GM19395 (cell line): Measurements from ENCODE around the gene FOXP1.
"Not testable (repeated sequence)": the region's sequence is repeated elsewhere in the genome, so short reads cannot be mapped to it uniquely, and the experiment has no call there.

Experiments used
- ATAC-seq: cut with Tn5 transposase; IDR thresholded peaks from one replicate; pipeline ENCODE4 v1.9.1; 2021; ENCODE audit warnings: mild to moderate bottlenecking, moderate library complexity; ENCODE audit not compliant: unreplicated experiment

FOXP1 gene

DNA sequence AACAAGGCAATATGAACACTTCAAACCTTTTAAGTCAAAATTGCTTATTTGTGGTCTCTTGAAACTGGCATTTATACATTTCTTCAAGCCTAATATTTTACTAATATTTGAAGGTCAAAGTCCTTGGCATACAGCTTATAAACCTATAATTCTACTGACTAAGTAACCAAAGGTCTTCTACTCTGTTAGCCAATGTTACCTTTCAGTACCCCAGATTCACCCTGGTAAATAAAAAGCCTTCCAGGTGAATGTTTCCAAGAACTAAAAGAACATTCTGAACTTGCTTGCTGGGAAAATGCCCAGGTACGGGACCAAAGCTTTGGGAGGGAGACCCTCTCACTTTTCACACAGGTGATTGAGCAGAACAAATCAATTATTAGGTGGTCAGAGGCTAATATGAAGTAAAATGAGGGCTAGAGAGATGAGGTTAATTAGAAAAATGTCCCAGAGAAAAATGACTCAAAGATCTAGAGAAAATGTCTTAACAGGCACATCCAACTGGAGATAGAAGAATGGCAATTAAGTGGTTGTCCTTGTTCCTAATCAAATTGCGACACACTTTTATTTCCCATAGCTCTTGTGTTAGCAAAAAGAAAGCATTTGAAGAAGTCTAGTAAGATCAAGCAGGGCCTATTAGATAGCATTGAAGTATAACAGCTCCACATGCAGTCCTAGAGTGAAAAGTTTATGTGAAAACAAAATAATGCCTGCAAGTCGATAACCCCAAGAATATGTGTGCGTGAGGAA is 232.0 kb downstream of the FOXP1 start:
- ATAC-seq = no peak

- ATAC-seq = no peak
These were observed 232.5 kb downstream of the FOXP1 start for GRCh38 chr3:71350998-71351397.

DNA sequence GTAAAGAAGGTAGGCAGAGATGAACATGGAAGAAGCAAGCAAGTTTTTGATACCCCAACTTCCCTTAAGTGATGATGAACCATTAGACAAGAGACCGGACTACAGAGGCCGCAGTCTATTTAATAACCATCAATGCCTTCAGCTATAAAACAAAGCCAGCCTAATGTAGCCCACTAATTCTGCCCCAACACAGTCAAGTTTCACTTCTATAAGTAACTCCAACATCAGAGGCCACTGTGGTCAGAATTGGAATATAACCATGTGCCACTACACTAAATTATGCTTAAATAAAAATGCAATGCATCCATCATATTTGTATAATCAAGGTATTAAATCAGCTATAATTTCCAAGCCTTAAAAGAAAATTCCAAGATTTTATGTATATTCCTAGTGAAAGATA is 234.7 kb downstream of the FOXP1 start:
- no peak for ATAC-seq

DNA sequence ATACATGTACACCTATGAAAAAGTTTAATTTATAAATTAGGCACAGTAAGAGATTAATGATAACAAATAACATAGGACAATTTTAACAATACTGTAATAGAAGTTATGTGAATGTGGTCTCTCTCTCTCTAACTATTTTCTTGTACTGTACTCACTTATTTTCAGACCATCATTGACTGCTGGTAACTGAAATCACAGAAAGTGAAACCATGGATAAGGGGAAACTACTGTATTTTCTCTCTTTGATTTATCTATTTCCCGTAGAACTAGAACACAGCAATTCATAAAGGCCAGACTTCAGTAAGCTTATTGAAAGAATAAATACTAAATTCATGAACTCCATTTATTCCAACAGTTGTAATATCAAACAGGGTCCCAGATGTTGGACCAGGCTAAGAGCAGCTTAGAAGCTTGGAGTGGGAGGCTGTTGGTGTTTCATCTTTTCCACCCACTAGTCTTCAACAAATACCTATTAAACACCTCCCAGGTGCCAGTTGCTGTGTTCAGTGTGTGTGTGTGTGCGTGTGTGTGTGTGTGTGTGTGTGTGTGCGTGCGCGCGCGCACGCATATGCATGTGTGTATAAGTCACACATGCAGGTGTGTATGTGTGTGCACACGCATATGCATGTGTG is 235.4 kb downstream of the FOXP1 start:
- no peak for ATAC-seq

DNA sequence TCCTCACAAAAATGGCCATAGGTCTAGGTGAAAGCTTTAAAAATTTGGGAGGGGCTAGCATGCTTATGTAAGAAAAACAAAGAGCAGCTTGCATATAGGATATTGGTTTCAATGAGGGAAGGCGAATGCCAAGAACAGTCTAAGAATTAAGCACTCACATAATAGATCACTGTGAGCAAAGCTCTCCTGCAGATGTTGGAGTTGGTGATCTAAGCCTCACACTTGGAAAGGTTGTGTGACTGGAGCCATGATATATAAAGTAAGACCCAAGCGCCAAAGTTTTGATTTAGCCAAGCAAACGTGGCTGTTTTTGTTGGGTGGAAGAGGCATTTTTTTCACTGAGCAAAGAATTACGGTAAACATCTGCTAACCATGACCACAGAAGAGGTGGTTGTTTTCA is 237.5 kb downstream of the FOXP1 start:
- no peak for ATAC-seq

- no peak for ATAC-seq
These were observed 238.0 kb downstream of the FOXP1 start for GRCh38 chr3:71345429-71346040.

GRCh38 chr3:71341721-71342120 is 241.8 kb downstream of the FOXP1 start:
- no peak for ATAC-seq

DNA sequence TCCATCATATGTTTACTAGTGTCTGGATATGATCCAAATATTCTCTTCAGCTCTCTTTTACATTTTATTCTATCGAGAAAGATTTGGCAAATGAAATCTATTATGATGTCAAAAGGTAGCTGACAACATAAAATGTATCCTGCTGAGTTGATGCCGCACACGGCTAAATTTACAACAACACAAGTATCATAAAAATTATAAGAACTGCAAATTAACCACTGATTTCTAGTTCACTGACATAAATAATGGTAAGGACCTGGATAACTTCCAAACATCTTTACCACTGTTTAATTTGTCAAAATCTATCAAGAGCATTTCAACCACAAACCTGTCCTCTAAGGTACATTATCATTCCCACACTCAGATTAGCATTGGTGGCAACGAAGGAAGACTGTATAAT is 244.5 kb downstream of the FOXP1 start:
- ATAC-seq = no peak

DNA sequence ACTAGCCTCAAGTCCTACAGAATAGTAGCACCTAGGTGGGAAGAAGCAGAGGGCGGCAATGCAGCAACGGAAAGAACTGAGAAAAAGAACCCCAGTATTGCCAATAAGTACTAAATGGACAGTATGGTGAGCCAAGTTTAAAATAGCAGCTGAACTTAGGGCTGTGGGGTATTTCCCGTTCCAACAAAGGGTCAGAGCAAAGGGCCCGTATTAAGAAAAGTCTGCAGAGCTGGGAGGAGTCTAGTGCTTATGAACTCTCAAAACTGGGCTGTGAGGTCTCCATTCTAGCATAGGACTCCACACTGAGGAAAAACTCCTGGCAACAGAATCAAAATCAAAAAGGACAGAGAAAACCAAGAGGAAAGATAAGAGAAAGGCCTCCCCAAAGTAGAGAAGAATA is 250.7 kb downstream of the FOXP1 start:
- no peak for ATAC-seq

DNA sequence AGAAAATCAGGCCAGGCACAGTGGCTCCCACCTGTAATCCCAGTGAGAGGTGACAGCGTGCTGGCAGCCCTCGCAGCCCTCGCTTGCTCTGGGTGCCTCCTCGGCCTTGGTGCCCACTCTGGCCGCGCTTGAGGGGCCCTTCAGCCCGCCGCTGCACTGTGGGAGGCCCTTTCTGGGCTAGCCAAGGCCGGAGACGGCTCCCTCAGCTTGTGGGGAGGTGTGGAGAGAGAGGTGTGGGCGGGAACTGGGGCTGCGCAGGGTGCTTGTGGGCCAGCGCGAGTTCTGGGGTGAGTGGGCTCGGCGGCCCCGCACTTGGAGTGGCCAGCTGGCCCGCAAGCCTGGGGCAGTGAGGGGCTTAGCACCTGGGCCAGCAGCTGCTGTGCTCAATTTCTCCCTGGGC is 252.6 kb downstream of the FOXP1 start:
- no peak for ATAC-seq

DNA sequence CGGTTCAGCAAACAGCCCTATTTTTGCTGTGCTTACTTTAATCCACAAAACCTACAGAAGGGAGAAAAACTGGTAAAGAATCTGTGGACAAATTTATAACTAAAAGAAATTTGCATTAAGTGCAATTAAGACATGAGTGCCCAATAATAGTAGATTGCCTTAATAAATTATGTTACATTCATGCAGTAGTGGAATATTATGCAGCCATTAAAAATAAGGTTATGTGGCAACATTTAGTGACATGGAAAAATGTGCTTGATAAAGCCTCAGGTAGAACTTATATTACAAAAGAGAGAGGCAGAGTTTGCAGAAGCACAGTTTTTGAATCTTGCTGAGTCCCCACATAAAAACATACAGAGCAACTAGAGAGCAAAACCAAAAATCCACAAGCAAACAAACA is 253.0 kb downstream of the FOXP1 start:
- ATAC-seq = no peak

DNA sequence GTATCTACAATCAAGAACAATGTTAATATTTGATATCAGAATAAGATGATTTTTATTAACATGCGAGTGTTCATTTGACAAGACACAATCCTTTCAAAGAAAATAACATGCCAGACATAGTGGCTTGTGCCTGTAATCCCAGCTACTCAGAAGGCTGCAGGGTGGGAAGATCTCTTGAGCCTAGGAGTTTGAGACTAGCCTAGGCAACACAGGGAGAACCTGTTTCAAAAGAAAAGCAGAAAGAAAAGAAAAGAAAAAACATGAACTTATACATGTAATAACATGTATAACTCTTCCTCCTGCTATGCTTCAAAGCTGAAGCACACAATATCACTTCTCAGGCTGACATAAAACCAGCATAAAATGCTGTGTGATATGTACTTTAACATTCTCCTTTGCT is 253.7 kb downstream of the FOXP1 start:
- ATAC-seq = no peak

DNA sequence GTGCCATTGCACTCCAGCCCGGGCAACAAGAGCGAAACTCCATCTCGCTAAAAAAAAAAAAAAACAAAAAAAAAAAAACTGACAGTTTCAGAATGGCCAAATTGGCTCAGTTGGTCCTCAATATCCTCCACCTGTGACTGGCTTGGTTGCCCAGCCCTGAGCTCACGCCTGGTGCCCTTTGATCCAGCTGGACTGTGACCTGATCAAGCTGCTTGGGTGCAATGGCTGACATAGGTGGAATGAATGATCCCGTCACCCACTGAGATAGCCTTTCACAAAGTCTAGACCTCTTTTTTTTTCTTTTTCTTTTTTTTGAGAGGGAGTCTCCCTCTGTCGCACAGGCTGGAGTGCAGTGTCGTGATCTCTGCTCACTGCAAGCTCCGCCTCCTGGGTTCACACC is 254.6 kb downstream of the FOXP1 start:
- no peak for ATAC-seq

- ATAC-seq = no peak
These were observed 255.6 kb downstream of the FOXP1 start for GRCh38 chr3:71327936-71328335.

GRCh38 chr3:71325715-71326114 is 257.8 kb downstream of the FOXP1 start:
- ATAC-seq = no peak

- not testable (repeated sequence) for ATAC-seq
These were observed 259.3 kb downstream of the FOXP1 start for GRCh38 chr3:71324224-71324623.

GRCh38 chr3:71323558-71323957 is 260.0 kb downstream of the FOXP1 start:
- ATAC-seq = no peak

- ATAC-seq = no peak
These were observed 261.4 kb downstream of the FOXP1 start for GRCh38 chr3:71322154-71322553.

DNA sequence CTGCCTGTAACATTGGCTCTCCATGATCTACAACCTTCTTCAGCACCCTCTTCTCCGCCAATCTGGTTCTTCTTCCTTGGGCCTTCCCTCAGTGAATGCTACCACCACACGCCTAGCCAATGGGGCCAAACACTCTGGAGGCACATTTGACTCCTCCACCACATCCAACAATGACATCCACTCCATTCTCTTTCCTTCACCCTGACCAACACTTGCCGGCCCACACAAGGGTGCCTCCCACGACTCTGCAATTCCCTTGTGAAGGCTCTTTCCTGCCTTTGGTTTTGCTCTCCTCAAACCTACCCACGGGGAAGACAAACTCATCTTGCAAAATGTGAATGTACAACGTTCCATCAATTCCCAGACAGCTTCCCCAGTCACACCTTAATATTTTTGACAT is 263.8 kb downstream of the FOXP1 start:
- ATAC-seq = no peak

GRCh38 chr3:71318458-71318827 is 265.1 kb downstream of the FOXP1 start:
- no peak for ATAC-seq

GRCh38 chr3:71317749-71318457 is 265.6 kb downstream of the FOXP1 start:
- ATAC-seq = no peak

- no peak for ATAC-seq
These were observed 266.4 kb downstream of the FOXP1 start for GRCh38 chr3:71317140-71317539.
